Spleen (tissue), 11 donors: ENCODE results near the gene SLC5A4. TPM values are rescaled to one million over a fixed set of nuclear protein-coding genes. Genes with fewer than 3 reads are reported as not detected.
A peak's percentile ranks its signal among the peaks of the same experiment; 100 is the strongest.

ENCODE experiments used
- DNase-seq: peaks from one replicate; pipeline ENCODE4 v3.0.0-alpha.2; 2020
- H3K27ac ChIP-seq, 8 donors: fragments of 200-600 bp; sonication (generic) in 7 of 8; 1 replicate in 4 of 8; 2 replicates in 4 of 8; pipeline versions ENCODE4 v1.5.0 to v1.8.0; 2016 to 2021; ENCODE audit warnings: inconsistent platforms in 4 of 8, mild to moderate bottlenecking in 4 of 8, moderate library complexity in 1 of 8
- H3K27me3 ChIP-seq, 7 donors: fragments of 200-600 bp; sonication (generic) in 6 of 7; replicated peaks in 1 of 7; 1 replicate in 4 of 7; 2 replicates in 3 of 7; pipeline versions ENCODE4 v1.5.0 to v1.8.0; 2016 to 2021; ENCODE audit warnings: inconsistent platforms in 3 of 7, mild to moderate bottlenecking in 1 of 7
- H3K36me3 ChIP-seq, 6 donors: fragments of 200-600 bp; sonication (generic) in 5 of 6; 1 replicate in 4 of 6; 2 replicates in 2 of 6; pipeline versions ENCODE4 v1.5.0 to v1.8.0; 2016 to 2021; ENCODE audit warnings: inconsistent platforms in 2 of 6
- H3K4me1 ChIP-seq, 6 donors: fragments of 200-600 bp; sonication (generic) in 5 of 6; 1 replicate in 3 of 6; 2 replicates in 3 of 6; pipeline versions ENCODE4 v1.5.0 to v1.8.0; 2016 to 2021; ENCODE audit warnings: inconsistent platforms in 3 of 6
- H3K4me3 ChIP-seq, 8 donors: fragments of 200-600 bp; sonication (generic) in 7 of 8; 1 replicate in 4 of 8; 2 replicates in 4 of 8; pipeline versions ENCODE4 v1.5.0 to v1.8.0; 2016 to 2021; ENCODE audit warnings: inconsistent platforms in 4 of 8, mild to moderate bottlenecking in 4 of 8, moderate library complexity in 2 of 8
- H3K9me3 ChIP-seq, 8 donors: fragments of 200-600 bp; sonication (generic) in 7 of 8; 1 replicate in 4 of 8; 2 replicates in 4 of 8; pipeline versions ENCODE4 v1.5.0 to v1.8.0; 2016 to 2021; ENCODE audit warnings: inconsistent platforms in 4 of 8
- POLR2A ChIP-seq, 3 donors: fragments of 450-650 bp; IDR thresholded peaks; one replicate each; pipeline ENCODE4 v1.5.1; 2017; ENCODE audit warnings: antibody characterized with exemption in 3 of 3, mild to moderate bottlenecking in 1 of 3
- POLR2AphosphoS5 ChIP-seq, 3 donors: sonication (generic); formaldehyde crosslinking; IDR thresholded peaks; one replicate each; pipeline ENCODE4 v1.5.1; 2017; ENCODE audit warnings: antibody characterized with exemption in 3 of 3
- WGBS, 5 donors: extraction: QIAGEN DNeasy Blood & Tissue Kit in 3 of 5; methylation state at CpG; one replicate each; pipeline versions ENCODE4 v1.1.5 to v1.1.7; 2013 to 2018; 5-methylcytosine and 5-hydroxymethylcytosine counted together
- intact Hi-C: fragments of 100-400 bp; cut with DNase I; formaldehyde crosslinking; loops from one replicate; pipeline ENCODE4 v1.15.0; 2023; ENCODE audit warnings: low total_unique reads
- polyA plus RNA-seq, 3 donors: library from polyadenylated mRNA; stranded (reverse); fragments of 200-250 nt; gene quantifications; one replicate each; pipeline ENCODE4 v1.2.1, GENCODE V29; 2013
- total RNA-seq, 7 donors: library from RNA; depleted of rRNA in 3 of 7; stranded (reverse); fragments of >200 nt in 3 of 7; fragmentation: NEBNext Ultra II Directional in 4 of 7; extraction: Animal tissue kit (Norgen Biotek cat#: 25700) in 4 of 7; gene quantifications; one replicate each; pipeline versions ENCODE4 v1.1.0 to v1.2.1, GENCODE V29; 2016 to 2021
- TF ChIP-seq, protein P1 (sequence below), 11 experiments: fragments of 200-600 bp in 7 of 11; fragments of 450-650 bp in 4 of 11; sonication (generic) in 4 of 11; IDR thresholded peaks in 8 of 11; conservative IDR thresholded peaks in 3 of 11; 1 replicate in 7 of 11; 2 replicates in 4 of 11; pipeline versions ENCODE4 v1.4.0 to v1.8.0; 2016 to 2021; ENCODE audit warnings: antibody characterized with exemption in 11 of 11, inconsistent platforms in 4 of 11, mild to moderate bottlenecking in 1 of 11
- donor health status: healthy with polysubstance abuse.
- donor health status: DM: no; HTN: no; CAD: no; lungs with moderate emphysema.
- donor health status: DM: no; HTN: no; CAD: no.
- donor health status: Bipolar disorder and iron deficiency.
- donor health status: healthy.
- donor health status: DM: no; HTN: no; CAD: no.
- donor health status: DM: yes; HTN: yes; CAD: no.

The SLC5A4 gene
- total and polyA plus RNA-seq, 10 donors = 0.03 to 3.6 (median 0.51) TPM

GRCh38 chr22:32203181-32204039, 51.7 kb downstream of the SLC5A4 start:
- H3K4me3 ChIP-seq = peak overlapping the region in 6 of 8 donors; percentile 9 to 63 (median 22)
- TF ChIP-seq, protein P1, sequence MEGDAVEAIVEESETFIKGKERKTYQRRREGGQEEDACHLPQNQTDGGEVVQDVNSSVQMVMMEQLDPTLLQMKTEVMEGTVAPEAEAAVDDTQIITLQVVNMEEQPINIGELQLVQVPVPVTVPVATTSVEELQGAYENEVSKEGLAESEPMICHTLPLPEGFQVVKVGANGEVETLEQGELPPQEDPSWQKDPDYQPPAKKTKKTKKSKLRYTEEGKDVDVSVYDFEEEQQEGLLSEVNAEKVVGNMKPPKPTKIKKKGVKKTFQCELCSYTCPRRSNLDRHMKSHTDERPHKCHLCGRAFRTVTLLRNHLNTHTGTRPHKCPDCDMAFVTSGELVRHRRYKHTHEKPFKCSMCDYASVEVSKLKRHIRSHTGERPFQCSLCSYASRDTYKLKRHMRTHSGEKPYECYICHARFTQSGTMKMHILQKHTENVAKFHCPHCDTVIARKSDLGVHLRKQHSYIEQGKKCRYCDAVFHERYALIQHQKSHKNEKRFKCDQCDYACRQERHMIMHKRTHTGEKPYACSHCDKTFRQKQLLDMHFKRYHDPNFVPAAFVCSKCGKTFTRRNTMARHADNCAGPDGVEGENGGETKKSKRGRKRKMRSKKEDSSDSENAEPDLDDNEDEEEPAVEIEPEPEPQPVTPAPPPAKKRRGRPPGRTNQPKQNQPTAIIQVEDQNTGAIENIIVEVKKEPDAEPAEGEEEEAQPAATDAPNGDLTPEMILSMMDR (IDR thresholded peaks at IDR 0.05 in 8 of 11, conservative IDR thresholded peaks at IDR 0.05 in 3 of 11) = no peak
- no peak for TF ChIP-seq POLR2A (IDR thresholded peaks at IDR 0.05)
- intact Hi-C loops = no loop called here

GRCh38 chr22:32202539-32203180, 52.5 kb downstream of the SLC5A4 start:
- intact Hi-C loops = no loop called here
- Histone ChIP-seq H3K27me3 (peaks cover 0 to 81% (median 24%) of the 10 kb centered on the region in 7 donors), H3K4me1 (peaks cover 3 to 60% (median 26%) of the 10 kb centered on the region in 6 donors), H3K4me3 (peak overlapping the region in 7 of 8 donors; percentile 9 to 63 (median 21)), H3K27ac (no peak overlapping the region), H3K36me3 (no peaks in the 10 kb centered on the region), H3K9me3 (peaks cover 0 to under 1% (median 0%) of the 10 kb centered on the region in 8 donors)
- WGBS, 5 donors = 2 to 12% (median 7%) methylated on average over 21 to 29 of the region's 29 CpGs
- TF ChIP-seq POLR2AphosphoS5 (IDR thresholded peaks at IDR 0.05) = no peak
- TF ChIP-seq, protein P1 (IDR thresholded peaks at IDR 0.05 in 8 of 11, conservative IDR thresholded peaks at IDR 0.05 in 3 of 11) = peak in 7 of 11 experiments; percentile 19 to 57 (median 37)
- no peak for TF ChIP-seq POLR2A (IDR thresholded peaks at IDR 0.05)
- DNase-seq = no peak

More at GRCh38 chr22:32203181-32204039, 51.7 kb downstream of the SLC5A4 start:
- 16 to 54% (median 41%) methylated on average over 47 to 53 of the region's 53 CpGs for WGBS, 5 donors
- H3K27ac ChIP-seq = no peak overlapping the region
- H3K27me3 ChIP-seq = peaks cover 0 to 74% (median 24%) of the 10 kb centered on the region in 7 donors
- DNase-seq = no peak
- peaks cover 3 to 60% (median 26%) of the 10 kb centered on the region in 6 donors for H3K4me1 ChIP-seq
- no peaks in the 10 kb centered on the region for H3K9me3 ChIP-seq
- H3K36me3 ChIP-seq = no peaks in the 10 kb centered on the region

DNA sequence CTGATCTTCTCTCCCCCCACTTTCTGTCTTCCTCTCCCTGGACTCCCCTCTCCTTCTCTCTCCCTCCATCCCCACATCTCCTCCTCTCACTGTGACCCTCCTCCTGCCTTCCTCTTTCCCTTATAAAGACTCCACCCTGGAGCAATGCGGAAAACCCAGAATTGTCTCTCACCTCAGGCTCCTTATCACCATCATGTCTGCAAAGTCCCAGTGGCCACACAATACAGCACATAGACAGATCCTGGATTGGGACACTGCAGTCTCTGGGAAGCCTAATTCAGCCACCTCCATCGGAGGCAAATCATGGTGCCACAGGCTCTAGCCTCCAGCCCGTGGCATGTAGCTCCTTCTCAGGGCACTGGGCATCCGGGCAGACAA, 53.0 kb downstream of the SLC5A4 start:
- 28 to 32% (median 29%) methylated on average over 4 of the region's 4 CpGs for WGBS, 5 donors
- DNase-seq = no peak
- peaks cover 0 to 3% (median 0%) of the 10 kb centered on the region in 8 donors for H3K9me3 ChIP-seq
- peak overlapping the region in 2 of 8 donors; percentile 35 to 63 for H3K4me3 ChIP-seq
- H3K36me3 ChIP-seq = no peaks in the 10 kb centered on the region
- H3K27me3 ChIP-seq = peaks cover 0 to 83% (median 24%) of the 10 kb centered on the region in 7 donors
- H3K4me1 ChIP-seq = peaks cover 3 to 60% (median 26%) of the 10 kb centered on the region in 6 donors
- TF ChIP-seq POLR2AphosphoS5 (IDR thresholded peaks at IDR 0.05) (no peak), POLR2A (IDR thresholded peaks at IDR 0.05) (no peak)
- TF ChIP-seq, protein P1 (IDR thresholded peaks at IDR 0.05 in 8 of 11, conservative IDR thresholded peaks at IDR 0.05 in 3 of 11) = peak in 1 of 11 experiments; percentile 10
- no peak overlapping the region for H3K27ac ChIP-seq
- intact Hi-C loops = no loop called here

- no peak for DNase-seq
- 23 to 35% (median 31%) methylated on average over 9 to 10 of the region's 10 CpGs for WGBS, 5 donors
- H3K36me3 ChIP-seq = no peaks in the 10 kb centered on the region
- peaks cover 0 to 46% (median 20%) of the 10 kb centered on the region in 6 donors for H3K4me1 ChIP-seq
- H3K4me3 ChIP-seq = no peak overlapping the region
- TF ChIP-seq, protein P1 (IDR thresholded peaks at IDR 0.05 in 8 of 11, conservative IDR thresholded peaks at IDR 0.05 in 3 of 11) = no peak
- TF ChIP-seq POLR2A (IDR thresholded peaks at IDR 0.05) (no peak), POLR2AphosphoS5 (IDR thresholded peaks at IDR 0.05) (no peak)
- intact Hi-C loops = no loop called here
- H3K9me3 ChIP-seq = peaks cover 0 to 3% (median 0%) of the 10 kb centered on the region in 8 donors
- H3K27ac ChIP-seq = no peak overlapping the region
- H3K27me3 ChIP-seq = peaks cover 0 to 78% (median 22%) of the 10 kb centered on the region in 7 donors
Observed at GRCh38 chr22:32200752-32201151, 54.4 kb downstream of the SLC5A4 start.
